Osteoblast (primary cell): ENCODE measurements around the gene RGS1. TPM values are rescaled to one million over a fixed set of nuclear protein-coding genes. Genes with fewer than 3 reads are reported as not detected.
A peak's percentile ranks its signal among the peaks of the same experiment; 100 is the strongest.

Experiments used
- DNase-seq: peaks from one replicate; pipeline ENCODE4 v3.0.0; 2011; ENCODE audit warnings: low spot score, mixed read lengths; ENCODE audit not compliant: insufficient read length; ENCODE audit errors: missing footprints
- H2AFZ ChIP-seq: 2 replicates; pipeline ENCODE4 v1.6.0; 2011; ENCODE audit warnings: mild to moderate bottlenecking, low read length
- H3K27ac ChIP-seq: 2 replicates; pipeline ENCODE4 v1.5.1; 2011; ENCODE audit warnings: mild to moderate bottlenecking, low read depth, low read length, moderate library complexity
- H3K27me3 ChIP-seq: 2 replicates; pipeline ENCODE4 v1.6.0; 2012; ENCODE audit warnings: mild to moderate bottlenecking, control low read depth, inconsistent platforms, low read length, moderate library complexity; ENCODE audit not compliant: insufficient read depth
- H3K36me3 ChIP-seq: 2 replicates; pipeline ENCODE4 v1.5.1; 2011; ENCODE audit warnings: mild to moderate bottlenecking, low read length, control low read depth, moderate library complexity; ENCODE audit not compliant: insufficient read depth
- H3K4me1 ChIP-seq: 2 replicates; pipeline ENCODE4 v1.5.1; 2011; ENCODE audit warnings: mild to moderate bottlenecking, low read length, control low read depth, moderate library complexity; ENCODE audit not compliant: insufficient read depth
- H3K4me2 ChIP-seq: 2 replicates; pipeline ENCODE4 v1.6.0; 2011; ENCODE audit warnings: mild to moderate bottlenecking, low read length; ENCODE audit not compliant: insufficient read depth
- H3K4me3 ChIP-seq: fragments of 200-600 bp; sonication (generic); 3 replicates; pipeline ENCODE4 v1.5.1; 2012; ENCODE audit warnings: mild to moderate bottlenecking, low read length, inconsistent platforms; ENCODE audit not compliant: insufficient read depth
- H3K79me2 ChIP-seq: 2 replicates; pipeline ENCODE4 v1.6.0; 2012; ENCODE audit warnings: mild to moderate bottlenecking, low read length, control low read depth, inconsistent platforms; ENCODE audit not compliant: insufficient read depth
- H3K9me3 ChIP-seq: 2 replicates; pipeline ENCODE4 v1.5.1; 2011; ENCODE audit warnings: low read depth, low read length, control low read depth
- H4K20me1 ChIP-seq: 2 replicates; pipeline ENCODE4 v1.6.0; 2012; ENCODE audit warnings: mild to moderate bottlenecking, low read length, control low read depth; ENCODE audit not compliant: insufficient read depth
- total RNA-seq: library from RNA; depleted of rRNA; stranded (reverse); fragments of >200 nt; gene quantifications from 2 replicates; pipeline ENCODE4 v1.2.3, GENCODE V29; 2012
- TF ChIP-seq, protein P1 (sequence below): IDR thresholded peaks from 2 replicates; pipeline ENCODE4 v1.5.1; 2011; ENCODE audit warnings: mild to moderate bottlenecking, low read depth, low read length, moderate library complexity; ENCODE audit errors: extremely low read depth

The RGS1 gene
- total RNA-seq, 1 donor, result not detected

DNA sequence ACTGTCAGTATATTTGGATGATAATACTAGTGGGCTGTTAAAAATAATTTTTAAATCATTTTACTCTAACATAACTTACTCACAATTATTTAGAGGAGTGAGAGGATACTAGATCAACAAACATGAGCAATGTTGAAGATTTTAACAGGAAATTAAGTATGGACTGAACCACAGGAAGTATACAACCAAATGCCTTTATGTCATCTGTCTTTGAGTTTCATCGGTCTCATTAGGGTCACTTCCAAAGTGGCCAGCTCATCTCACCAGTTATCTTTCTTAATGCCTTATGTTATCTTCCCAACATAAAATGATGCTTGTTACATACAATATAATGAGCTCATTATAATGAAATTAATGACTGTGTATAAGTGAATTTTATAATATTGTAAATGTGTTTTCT, 1.5 kb upstream of the RGS1 start:
- Histone ChIP-seq H3K27ac (no peak overlapping the region), H2AFZ (no peak overlapping the region), H3K4me2 (no peak overlapping the region), H3K79me2 (no peaks in the 10 kb centered on the region), H3K27me3 (no peaks in the 10 kb centered on the region), H3K4me3 (no peak overlapping the region), H3K9me3 (peaks cover 3% of the 10 kb centered on the region), H3K4me1 (peaks cover under 1% of the 10 kb centered on the region), H4K20me1 (no peaks in the 10 kb centered on the region), H3K36me3 (no peaks in the 10 kb centered on the region)
- TF ChIP-seq, protein P1, sequence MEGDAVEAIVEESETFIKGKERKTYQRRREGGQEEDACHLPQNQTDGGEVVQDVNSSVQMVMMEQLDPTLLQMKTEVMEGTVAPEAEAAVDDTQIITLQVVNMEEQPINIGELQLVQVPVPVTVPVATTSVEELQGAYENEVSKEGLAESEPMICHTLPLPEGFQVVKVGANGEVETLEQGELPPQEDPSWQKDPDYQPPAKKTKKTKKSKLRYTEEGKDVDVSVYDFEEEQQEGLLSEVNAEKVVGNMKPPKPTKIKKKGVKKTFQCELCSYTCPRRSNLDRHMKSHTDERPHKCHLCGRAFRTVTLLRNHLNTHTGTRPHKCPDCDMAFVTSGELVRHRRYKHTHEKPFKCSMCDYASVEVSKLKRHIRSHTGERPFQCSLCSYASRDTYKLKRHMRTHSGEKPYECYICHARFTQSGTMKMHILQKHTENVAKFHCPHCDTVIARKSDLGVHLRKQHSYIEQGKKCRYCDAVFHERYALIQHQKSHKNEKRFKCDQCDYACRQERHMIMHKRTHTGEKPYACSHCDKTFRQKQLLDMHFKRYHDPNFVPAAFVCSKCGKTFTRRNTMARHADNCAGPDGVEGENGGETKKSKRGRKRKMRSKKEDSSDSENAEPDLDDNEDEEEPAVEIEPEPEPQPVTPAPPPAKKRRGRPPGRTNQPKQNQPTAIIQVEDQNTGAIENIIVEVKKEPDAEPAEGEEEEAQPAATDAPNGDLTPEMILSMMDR, result no peak
- no peak for DNase-seq

DNA sequence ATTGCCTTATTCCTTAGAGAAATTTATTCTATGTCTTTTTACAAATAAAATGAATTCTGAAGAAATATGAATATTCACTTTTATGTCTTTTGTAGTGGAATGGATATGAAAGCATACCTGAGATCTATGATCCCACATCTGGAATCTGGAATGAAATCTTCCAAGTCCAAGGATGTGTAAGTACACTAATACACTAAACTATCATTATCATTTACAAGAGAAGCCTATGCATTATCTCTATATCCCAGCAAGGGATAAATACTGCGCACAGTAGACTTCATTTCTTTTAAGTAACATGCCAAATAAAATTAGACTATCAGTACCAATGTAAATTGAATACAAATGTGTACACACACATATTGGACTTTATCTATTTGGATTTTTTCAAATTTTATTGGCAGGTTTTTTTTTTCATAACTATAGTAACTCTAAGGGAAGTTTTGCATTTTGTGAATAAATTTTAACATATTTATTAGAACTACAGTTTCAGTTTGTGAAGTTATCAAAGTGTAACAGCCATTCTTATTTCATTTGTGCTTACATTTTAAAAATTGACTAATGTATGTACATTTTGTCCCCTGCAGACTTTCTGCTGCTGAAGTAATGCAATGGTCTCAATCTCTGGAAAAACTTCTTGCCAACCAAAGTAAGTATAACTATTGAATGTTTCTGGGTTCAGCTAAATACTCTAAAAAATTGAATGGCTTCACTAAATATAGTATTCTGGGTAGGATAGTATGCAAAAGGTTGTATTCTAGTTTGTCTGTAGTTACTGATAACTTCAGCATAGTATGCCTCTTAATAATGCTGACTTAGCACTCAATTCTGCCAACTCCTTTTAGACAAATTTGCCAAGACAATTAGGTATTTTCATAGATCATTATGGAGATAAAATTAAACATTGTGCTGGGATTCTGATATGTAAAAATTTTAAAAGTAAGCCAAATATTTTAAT, 894 bp downstream of the RGS1 start:
- H3K36me3 ChIP-seq, result no peaks in the 10 kb centered on the region
- H3K27ac ChIP-seq, result no peak overlapping the region
- TF ChIP-seq, protein P1, result no peak
- DNase-seq, result no peak
- H3K9me3 ChIP-seq, result no peaks in the 10 kb centered on the region
- H3K4me2 ChIP-seq, result no peak overlapping the region
- no peaks in the 10 kb centered on the region for H3K27me3 ChIP-seq
- no peaks in the 10 kb centered on the region for H4K20me1 ChIP-seq
- peaks cover 5% of the 10 kb centered on the region for H3K4me1 ChIP-seq
- H3K4me3 ChIP-seq, result no peak overlapping the region
- H3K79me2 ChIP-seq, result no peaks in the 10 kb centered on the region
- H2AFZ ChIP-seq, result peak overlapping the region; percentile 24

DNA sequence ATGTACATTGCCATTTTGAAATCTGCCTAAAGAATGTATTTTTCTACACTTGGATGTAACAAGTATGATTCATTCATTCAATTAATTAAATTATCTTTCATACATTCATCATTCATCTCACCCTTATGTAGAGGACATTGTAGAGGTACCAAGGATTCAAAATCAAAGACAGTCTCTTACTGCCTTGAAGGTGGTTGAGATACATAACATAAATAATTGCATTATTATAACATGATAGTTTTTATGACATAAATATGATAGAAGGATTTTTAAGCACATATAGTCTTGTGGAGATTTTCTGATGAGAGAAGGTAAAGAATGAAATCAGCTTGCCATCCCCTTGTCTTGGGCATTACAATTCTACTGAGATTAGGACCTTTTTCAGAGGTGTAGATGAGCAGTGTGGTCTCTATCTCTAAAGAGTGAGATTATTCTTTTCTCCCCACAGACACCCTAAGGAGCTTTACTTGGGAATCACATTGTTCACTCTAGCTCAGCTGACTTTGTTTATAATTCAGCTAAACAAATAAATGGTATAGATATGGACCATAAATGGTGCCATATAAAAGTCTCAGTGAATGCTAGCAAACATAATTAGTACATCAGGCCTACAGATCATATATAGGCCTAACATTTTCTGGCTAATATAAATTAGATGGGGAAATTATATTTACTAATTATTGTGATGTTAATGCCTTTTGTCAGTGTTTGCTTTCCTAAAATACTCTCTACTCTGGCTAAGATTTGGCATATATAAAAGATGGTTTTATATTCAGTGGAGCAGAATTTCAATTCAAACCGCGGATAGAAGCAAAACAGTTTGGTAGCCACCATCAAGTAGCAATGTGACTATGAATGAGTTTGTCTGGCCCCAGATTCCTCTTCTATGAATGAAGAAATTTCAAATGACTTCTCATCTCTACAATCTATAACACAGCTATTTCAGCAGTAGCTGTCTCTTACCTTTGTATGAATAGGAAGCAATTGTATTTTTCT, 1.9 kb downstream of the RGS1 start:
- Histone ChIP-seq H4K20me1 (no peaks in the 10 kb centered on the region), H3K9me3 (no peaks in the 10 kb centered on the region), H3K36me3 (no peaks in the 10 kb centered on the region), H3K27me3 (no peaks in the 10 kb centered on the region), H3K4me2 (no peak overlapping the region), H2AFZ (no peak overlapping the region), H3K79me2 (no peaks in the 10 kb centered on the region), H3K27ac (no peak overlapping the region), H3K4me3 (no peak overlapping the region), H3K4me1 (peaks cover 5% of the 10 kb centered on the region)
- TF ChIP-seq, protein P1, result no peak
- DNase-seq, result no peak
